Measurements from ENCODE around the gene TBC1D5.

GRCh38 chr3:17129556-17129955 lies 612.9 kb downstream of the TBC1D5 start:
- TF ChIP-seq SIN3A (IDR thresholded peaks at IDR 0.05; ENCODE audit: borderline replicate concordance, insufficient read depth, low read length) (no peak), POLR2AphosphoS5 (IDR thresholded peaks at IDR 0.05; ENCODE audit: low read depth, low read length) (no peak), TAF1 (IDR thresholded peaks at IDR 0.05; ENCODE audit: borderline replicate concordance, insufficient read depth, low read length) (no peak)

Measured in PFSK-1 (cell line).